ENCODE results near the gene NRIP1.

Gene NRIP1

GRCh38 chr21:14964621-14965020 lies 100.2 kb downstream of the NRIP1 start:
- no peak overlapping the region for H3K9ac ChIP-seq (ENCODE audit: low read length)
- no peak for DNase-seq (ENCODE audit: low read depth)
- no peaks in the 10 kb centered on the region for H3K9me3 ChIP-seq (ENCODE audit: control insufficient read depth, low read length)
- H3K27me3 ChIP-seq (replicated peaks; ENCODE audit: control insufficient read depth, insufficient read depth, low read length), result no peaks in the 10 kb centered on the region
- H3K4me1 ChIP-seq (ENCODE audit: control insufficient read depth, insufficient read depth, low read length), result peaks cover 17% of the 10 kb centered on the region
- no peak overlapping the region for H3K4me3 ChIP-seq (ENCODE audit: low read length)
- H3K36me3 ChIP-seq (ENCODE audit: control insufficient read depth, insufficient read depth, low read length, severe bottlenecking), result peaks cover 45% of the 10 kb centered on the region

- Histone ChIP-seq H3K27me3 (replicated peaks; ENCODE audit: control insufficient read depth, insufficient read depth, low read length) (no peaks in the 10 kb centered on the region), H3K4me3 (ENCODE audit: low read length) (no peak overlapping the region), H3K4me1 (ENCODE audit: control insufficient read depth, insufficient read depth, low read length) (peaks cover 30% of the 10 kb centered on the region), H3K36me3 (ENCODE audit: control insufficient read depth, insufficient read depth, low read length, severe bottlenecking) (peaks cover 33% of the 10 kb centered on the region), H3K9me3 (ENCODE audit: control insufficient read depth, low read length) (no peaks in the 10 kb centered on the region), H3K9ac (ENCODE audit: low read length) (no peak overlapping the region)
- peak; percentile 54 for DNase-seq (ENCODE audit: low read depth)
These were observed 102.6 kb downstream of the NRIP1 start for GRCh38 chr21:14962217-14962616.

GRCh38 chr21:14961502-14961901 lies 103.3 kb downstream of the NRIP1 start:
- DNase-seq (ENCODE audit: low read depth), result no peak
- H3K4me1 ChIP-seq (ENCODE audit: control insufficient read depth, insufficient read depth, low read length), result peaks cover 34% of the 10 kb centered on the region

GRCh38 chr21:14959343-14959742 lies 105.5 kb downstream of the NRIP1 start:
- H3K9ac ChIP-seq (ENCODE audit: low read length), result no peak overlapping the region
- no peaks in the 10 kb centered on the region for H3K27me3 ChIP-seq (replicated peaks; ENCODE audit: control insufficient read depth, insufficient read depth, low read length)
- peaks cover 34% of the 10 kb centered on the region for H3K4me1 ChIP-seq (ENCODE audit: control insufficient read depth, insufficient read depth, low read length)
- no peak for DNase-seq (ENCODE audit: low read depth)
- H3K36me3 ChIP-seq (ENCODE audit: control insufficient read depth, insufficient read depth, low read length, severe bottlenecking), result peaks cover 8% of the 10 kb centered on the region
- H3K9me3 ChIP-seq (ENCODE audit: control insufficient read depth, low read length), result no peaks in the 10 kb centered on the region
- no peak overlapping the region for H3K4me3 ChIP-seq (ENCODE audit: low read length)

More at GRCh38 chr21:14961502-14961901, 103.3 kb downstream of the NRIP1 start:
- Histone ChIP-seq H3K4me3 (ENCODE audit: low read length) (no peak overlapping the region), H3K9me3 (ENCODE audit: control insufficient read depth, low read length) (no peaks in the 10 kb centered on the region), H3K9ac (ENCODE audit: low read length) (no peak overlapping the region), H3K27me3 (replicated peaks; ENCODE audit: control insufficient read depth, insufficient read depth, low read length) (no peaks in the 10 kb centered on the region), H3K36me3 (ENCODE audit: control insufficient read depth, insufficient read depth, low read length, severe bottlenecking) (peaks cover 25% of the 10 kb centered on the region)

- Histone ChIP-seq H3K36me3 (ENCODE audit: control insufficient read depth, insufficient read depth, low read length, severe bottlenecking) (no peaks in the 10 kb centered on the region), H3K9ac (ENCODE audit: low read length) (no peak overlapping the region), H3K4me3 (ENCODE audit: low read length) (no peak overlapping the region), H3K4me1 (ENCODE audit: control insufficient read depth, insufficient read depth, low read length) (peaks cover 30% of the 10 kb centered on the region), H3K9me3 (ENCODE audit: control insufficient read depth, low read length) (no peaks in the 10 kb centered on the region), H3K27me3 (replicated peaks; ENCODE audit: control insufficient read depth, insufficient read depth, low read length) (no peaks in the 10 kb centered on the region)
- DNase-seq (ENCODE audit: low read depth), result peak; percentile 29
These were observed 107.0 kb downstream of the NRIP1 start for GRCh38 chr21:14957836-14958235.

GRCh38 chr21:14956807-14957206 lies 108.0 kb downstream of the NRIP1 start:
- H3K4me1 ChIP-seq (ENCODE audit: control insufficient read depth, insufficient read depth, low read length), result peaks cover 21% of the 10 kb centered on the region
- no peaks in the 10 kb centered on the region for H3K9me3 ChIP-seq (ENCODE audit: control insufficient read depth, low read length)
- no peaks in the 10 kb centered on the region for H3K36me3 ChIP-seq (ENCODE audit: control insufficient read depth, insufficient read depth, low read length, severe bottlenecking)
- H3K4me3 ChIP-seq (ENCODE audit: low read length), result no peak overlapping the region
- DNase-seq (ENCODE audit: low read depth), result peak; percentile 55
- no peak overlapping the region for H3K9ac ChIP-seq (ENCODE audit: low read length)
- no peaks in the 10 kb centered on the region for H3K27me3 ChIP-seq (replicated peaks; ENCODE audit: control insufficient read depth, insufficient read depth, low read length)

GRCh38 chr21:14955936-14956520 lies 108.8 kb downstream of the NRIP1 start:
- no peak for DNase-seq (ENCODE audit: low read depth)
- Histone ChIP-seq H3K4me3 (ENCODE audit: low read length) (no peak overlapping the region), H3K36me3 (ENCODE audit: control insufficient read depth, insufficient read depth, low read length, severe bottlenecking) (no peaks in the 10 kb centered on the region), H3K27me3 (replicated peaks; ENCODE audit: control insufficient read depth, insufficient read depth, low read length) (no peaks in the 10 kb centered on the region), H3K9ac (ENCODE audit: low read length) (no peak overlapping the region), H3K9me3 (ENCODE audit: control insufficient read depth, low read length) (no peaks in the 10 kb centered on the region), H3K4me1 (ENCODE audit: control insufficient read depth, insufficient read depth, low read length) (peaks cover 21% of the 10 kb centered on the region)

GRCh38 chr21:14952916-14953315 lies 111.9 kb downstream of the NRIP1 start:
- Histone ChIP-seq H3K9ac (ENCODE audit: low read length) (no peak overlapping the region), H3K27me3 (replicated peaks; ENCODE audit: control insufficient read depth, insufficient read depth, low read length) (no peaks in the 10 kb centered on the region), H3K36me3 (ENCODE audit: control insufficient read depth, insufficient read depth, low read length, severe bottlenecking) (no peaks in the 10 kb centered on the region), H3K4me3 (ENCODE audit: low read length) (no peak overlapping the region), H3K4me1 (ENCODE audit: control insufficient read depth, insufficient read depth, low read length) (peaks cover 10% of the 10 kb centered on the region), H3K9me3 (ENCODE audit: control insufficient read depth, low read length) (peaks cover 5% of the 10 kb centered on the region)
- DNase-seq (ENCODE audit: low read depth), result no peak

- Histone ChIP-seq H3K36me3 (ENCODE audit: control insufficient read depth, insufficient read depth, low read length, severe bottlenecking) (no peaks in the 10 kb centered on the region), H3K9ac (ENCODE audit: low read length) (no peak overlapping the region), H3K4me3 (ENCODE audit: low read length) (no peak overlapping the region), H3K4me1 (ENCODE audit: control insufficient read depth, insufficient read depth, low read length) (no peaks in the 10 kb centered on the region), H3K27me3 (replicated peaks; ENCODE audit: control insufficient read depth, insufficient read depth, low read length) (no peaks in the 10 kb centered on the region), H3K9me3 (ENCODE audit: control insufficient read depth, low read length) (peaks cover 5% of the 10 kb centered on the region)
- no peak for DNase-seq (ENCODE audit: low read depth)
These were observed 115.2 kb downstream of the NRIP1 start for GRCh38 chr21:14949603-14950002.

GRCh38 chr21:14947613-14948160 lies 117.1 kb downstream of the NRIP1 start:
- Histone ChIP-seq H3K4me3 (ENCODE audit: low read length) (no peak overlapping the region), H3K27me3 (replicated peaks; ENCODE audit: control insufficient read depth, insufficient read depth, low read length) (no peaks in the 10 kb centered on the region)
- DNase-seq (ENCODE audit: low read depth), result no peak

GRCh38 chr21:14945176-14945575 lies 119.6 kb downstream of the NRIP1 start:
- Histone ChIP-seq H3K27me3 (replicated peaks; ENCODE audit: control insufficient read depth, insufficient read depth, low read length) (no peaks in the 10 kb centered on the region), H3K4me1 (ENCODE audit: control insufficient read depth, insufficient read depth, low read length) (peaks cover 14% of the 10 kb centered on the region), H3K36me3 (ENCODE audit: control insufficient read depth, insufficient read depth, low read length, severe bottlenecking) (no peaks in the 10 kb centered on the region), H3K9me3 (ENCODE audit: control insufficient read depth, low read length) (peaks cover 5% of the 10 kb centered on the region), H3K4me3 (ENCODE audit: low read length) (no peak overlapping the region), H3K9ac (ENCODE audit: low read length) (no peak overlapping the region)
- DNase-seq (ENCODE audit: low read depth), result no peak

More at GRCh38 chr21:14947613-14948160, 117.1 kb downstream of the NRIP1 start:
- Histone ChIP-seq H3K9ac (ENCODE audit: low read length) (no peak overlapping the region), H3K36me3 (ENCODE audit: control insufficient read depth, insufficient read depth, low read length, severe bottlenecking) (no peaks in the 10 kb centered on the region), H3K4me1 (ENCODE audit: control insufficient read depth, insufficient read depth, low read length) (peaks cover 9% of the 10 kb centered on the region), H3K9me3 (ENCODE audit: control insufficient read depth, low read length) (peaks cover 5% of the 10 kb centered on the region)

GRCh38 chr21:14943616-14944015 lies 121.2 kb downstream of the NRIP1 start:
- Histone ChIP-seq H3K9ac (ENCODE audit: low read length) (no peak overlapping the region), H3K27me3 (replicated peaks; ENCODE audit: control insufficient read depth, insufficient read depth, low read length) (no peaks in the 10 kb centered on the region), H3K4me3 (ENCODE audit: low read length) (no peak overlapping the region), H3K36me3 (ENCODE audit: control insufficient read depth, insufficient read depth, low read length, severe bottlenecking) (no peaks in the 10 kb centered on the region), H3K4me1 (ENCODE audit: control insufficient read depth, insufficient read depth, low read length) (peaks cover 14% of the 10 kb centered on the region), H3K9me3 (ENCODE audit: control insufficient read depth, low read length) (peaks cover 3% of the 10 kb centered on the region)
- peak; percentile 38 for DNase-seq (ENCODE audit: low read depth)

Measured in adipocyte (in vitro differentiated cells).